Vagina (tissue), 2 donors: ENCODE data around the gene S100A1. TPM values are rescaled to one million over a fixed set of nuclear protein-coding genes. Genes with fewer than 3 reads are reported as not detected.

Experiments
- DNase-seq, 2 donors: peaks; one replicate each; pipeline ENCODE4 v3.0.0-alpha.2; 2017; ENCODE audit errors: extremely low spot score in 2 of 2
- H3K27ac ChIP-seq: fragments of 200-600 bp; sonication (generic); one replicate; pipeline ENCODE4 v1.5.1; 2019
- H3K27me3 ChIP-seq: fragments of 200-600 bp; sonication (generic); one replicate; pipeline ENCODE4 v1.5.1; 2019
- H3K36me3 ChIP-seq, 2 donors: fragments of 200-600 bp; sonication (generic); one replicate each; pipeline ENCODE4 v1.5.1; 2017 to 2019
- H3K4me1 ChIP-seq: fragments of 200-600 bp; sonication (generic); one replicate; pipeline ENCODE4 v1.5.1; 2019
- H3K4me3 ChIP-seq, 2 donors: fragments of 200-600 bp; sonication (generic); 1 replicate in 1 of 2; 2 replicates in 1 of 2; pipeline ENCODE4 v1.5.1; 2016 to 2019
- H3K9me3 ChIP-seq: fragments of 200-600 bp; sonication (generic); one replicate; pipeline ENCODE4 v1.5.1; 2019
- POLR2A ChIP-seq, 2 donors: fragments of 450-650 bp; IDR thresholded peaks; one replicate each; pipeline ENCODE4 v1.6.1; 2017; ENCODE audit warnings: antibody characterized with exemption in 2 of 2, mild to moderate bottlenecking in 2 of 2, moderate library complexity in 2 of 2
- POLR2AphosphoS5 ChIP-seq, 2 donors: sonication (generic); formaldehyde crosslinking; IDR thresholded peaks; one replicate each; pipeline ENCODE4 v1.9.0; 2017; ENCODE audit warnings: antibody characterized with exemption in 2 of 2, mild to moderate bottlenecking in 2 of 2, low read depth in 1 of 2; ENCODE audit not compliant: insufficient read depth in 1 of 2
- intact Hi-C: fragments of 100-400 bp; cut with DNase I; formaldehyde crosslinking; loops from one replicate; pipeline ENCODE4 v1.15.1; 2023
- total RNA-seq: library from RNA; depleted of rRNA; stranded (reverse); fragments of >200 nt; gene quantifications from one replicate; pipeline ENCODE4 v1.2.3, GENCODE V29; 2016
- TF ChIP-seq, protein P1 (sequence below), 3 experiments: fragments of 450-650 bp in 2 of 3; fragments of 200-600 bp in 1 of 3; sonication (generic) in 1 of 3; IDR thresholded peaks; one replicate each; pipeline ENCODE4 v1.5.1; 2017 to 2019; ENCODE audit warnings: antibody characterized with exemption in 3 of 3, mild to moderate bottlenecking in 2 of 3, moderate library complexity in 2 of 3

Gene S100A1
- total RNA-seq, 1 donor from 2014 or later = not detected

GRCh38 chr1:153659175-153659534 lies 30.9 kb downstream of the S100A1 start:
- Histone ChIP-seq H3K9me3 (no peaks in the 10 kb centered on the region), H3K4me3 (peak overlapping the region; percentile 76 to 78), H3K36me3 (peaks cover 0 to 36% of the 10 kb centered on the region in 2 donors), H3K27ac (peak overlapping the region; percentile 97), H3K27me3 (no peaks in the 10 kb centered on the region), H3K4me1 (peaks cover 12% of the 10 kb centered on the region)
- no peak for DNase-seq
- TF ChIP-seq POLR2AphosphoS5 (IDR thresholded peaks at IDR 0.05; ENCODE audit: insufficient read depth in 1 of 2, low read depth in 1 of 2) (no peak), POLR2A (IDR thresholded peaks at IDR 0.05) (no peak)
- TF ChIP-seq, protein P1, sequence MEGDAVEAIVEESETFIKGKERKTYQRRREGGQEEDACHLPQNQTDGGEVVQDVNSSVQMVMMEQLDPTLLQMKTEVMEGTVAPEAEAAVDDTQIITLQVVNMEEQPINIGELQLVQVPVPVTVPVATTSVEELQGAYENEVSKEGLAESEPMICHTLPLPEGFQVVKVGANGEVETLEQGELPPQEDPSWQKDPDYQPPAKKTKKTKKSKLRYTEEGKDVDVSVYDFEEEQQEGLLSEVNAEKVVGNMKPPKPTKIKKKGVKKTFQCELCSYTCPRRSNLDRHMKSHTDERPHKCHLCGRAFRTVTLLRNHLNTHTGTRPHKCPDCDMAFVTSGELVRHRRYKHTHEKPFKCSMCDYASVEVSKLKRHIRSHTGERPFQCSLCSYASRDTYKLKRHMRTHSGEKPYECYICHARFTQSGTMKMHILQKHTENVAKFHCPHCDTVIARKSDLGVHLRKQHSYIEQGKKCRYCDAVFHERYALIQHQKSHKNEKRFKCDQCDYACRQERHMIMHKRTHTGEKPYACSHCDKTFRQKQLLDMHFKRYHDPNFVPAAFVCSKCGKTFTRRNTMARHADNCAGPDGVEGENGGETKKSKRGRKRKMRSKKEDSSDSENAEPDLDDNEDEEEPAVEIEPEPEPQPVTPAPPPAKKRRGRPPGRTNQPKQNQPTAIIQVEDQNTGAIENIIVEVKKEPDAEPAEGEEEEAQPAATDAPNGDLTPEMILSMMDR (IDR thresholded peaks at IDR 0.05) = no peak
- intact Hi-C loops = no loop called here

GRCh38 chr1:153659656-153660055 lies 31.4 kb downstream of the S100A1 start:
- TF ChIP-seq, protein P1 (IDR thresholded peaks at IDR 0.05) = no peak
- TF ChIP-seq POLR2A (IDR thresholded peaks at IDR 0.05) (no peak), POLR2AphosphoS5 (IDR thresholded peaks at IDR 0.05; ENCODE audit: insufficient read depth in 1 of 2, low read depth in 1 of 2) (no peak)
- peaks cover 12% of the 10 kb centered on the region for H3K4me1 ChIP-seq
- peak overlapping the region; percentile 97 for H3K27ac ChIP-seq
- DNase-seq = no peak
- no peaks in the 10 kb centered on the region for H3K27me3 ChIP-seq
- no peaks in the 10 kb centered on the region for H3K9me3 ChIP-seq
- intact Hi-C loops = no loop called here
- H3K4me3 ChIP-seq = peak overlapping the region; percentile 76 to 78
- H3K36me3 ChIP-seq = peaks cover 0 to 41% of the 10 kb centered on the region in 2 donors

DNA sequence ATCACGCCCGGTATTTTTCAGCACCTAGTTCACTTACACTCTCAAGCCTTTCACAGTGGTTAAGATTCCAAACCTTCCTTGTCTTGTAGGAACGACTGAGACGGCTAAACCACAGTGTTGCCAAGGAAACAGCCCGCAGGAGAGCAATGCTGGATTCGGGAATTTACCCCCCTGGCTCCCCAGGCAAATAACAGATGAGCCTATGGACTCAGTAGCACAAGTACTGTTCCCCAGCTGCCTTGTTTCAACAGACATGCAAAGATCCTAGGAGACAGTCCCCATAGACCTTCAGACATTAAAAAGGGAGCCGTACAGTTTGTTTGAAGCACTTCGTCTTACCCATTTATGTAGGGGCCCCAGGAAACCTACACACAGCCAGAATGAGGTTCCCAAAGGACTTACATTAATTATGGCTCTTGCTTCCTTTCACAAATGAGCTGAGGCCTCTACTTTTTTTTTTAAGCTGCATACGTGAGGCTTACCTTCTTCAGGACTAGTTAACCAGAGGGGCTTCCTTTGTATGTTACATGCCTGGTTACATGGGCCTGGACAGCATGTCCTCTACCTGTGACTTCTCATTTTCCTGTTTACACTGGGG lies 33.0 kb downstream of the S100A1 start:
- Histone ChIP-seq H3K36me3 (peaks cover 0 to 57% of the 10 kb centered on the region in 2 donors), H3K27ac (no peak overlapping the region), H3K4me1 (peaks cover 12% of the 10 kb centered on the region), H3K9me3 (no peaks in the 10 kb centered on the region), H3K4me3 (no peak overlapping the region), H3K27me3 (no peaks in the 10 kb centered on the region)
- intact Hi-C loops = no loop called here
- TF ChIP-seq POLR2A (IDR thresholded peaks at IDR 0.05) (no peak), POLR2AphosphoS5 (IDR thresholded peaks at IDR 0.05; ENCODE audit: insufficient read depth in 1 of 2, low read depth in 1 of 2) (no peak)
- TF ChIP-seq, protein P1 (IDR thresholded peaks at IDR 0.05) = no peak
- DNase-seq = no peak

DNA sequence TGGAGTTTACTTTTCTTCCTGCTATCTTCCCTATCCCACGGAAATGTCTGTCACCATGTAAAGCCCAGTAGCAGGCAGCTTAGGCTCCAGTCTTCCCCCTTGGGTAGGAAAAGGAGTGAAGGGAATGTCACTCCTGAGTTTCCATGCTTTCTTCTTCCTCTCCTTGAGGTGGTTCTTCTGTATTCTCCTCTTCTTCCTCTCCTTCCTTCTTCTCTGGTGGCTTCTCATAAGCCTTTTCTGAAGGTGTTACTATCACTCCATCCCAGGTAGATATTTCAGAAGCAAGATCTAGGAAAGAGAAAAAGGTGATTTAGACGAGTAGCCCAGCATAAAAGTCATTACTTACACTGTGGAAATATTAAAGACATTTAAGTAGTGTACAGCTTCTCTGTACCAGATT lies 34.0 kb downstream of the S100A1 start:
- DNase-seq = no peak
- no peak overlapping the region for H3K27ac ChIP-seq
- no peak for TF ChIP-seq POLR2A (IDR thresholded peaks at IDR 0.05)
- TF ChIP-seq, protein P1 (IDR thresholded peaks at IDR 0.05) = no peak
- no peak for TF ChIP-seq POLR2AphosphoS5 (IDR thresholded peaks at IDR 0.05; ENCODE audit: insufficient read depth in 1 of 2, low read depth in 1 of 2)
- no peaks in the 10 kb centered on the region for H3K9me3 ChIP-seq
- no peak overlapping the region for H3K4me3 ChIP-seq
- H3K4me1 ChIP-seq = peaks cover 12% of the 10 kb centered on the region
- intact Hi-C loops = no loop called here
- H3K27me3 ChIP-seq = no peaks in the 10 kb centered on the region
- peaks cover 0 to 67% of the 10 kb centered on the region in 2 donors for H3K36me3 ChIP-seq

- peaks cover 14% of the 10 kb centered on the region for H3K4me1 ChIP-seq
- no peak for TF ChIP-seq POLR2A (IDR thresholded peaks at IDR 0.05)
- TF ChIP-seq, protein P1 (IDR thresholded peaks at IDR 0.05) = no peak
- TF ChIP-seq POLR2AphosphoS5 (IDR thresholded peaks at IDR 0.05; ENCODE audit: insufficient read depth in 1 of 2, low read depth in 1 of 2) = no peak
- H3K36me3 ChIP-seq = peaks cover 6 to 77% of the 10 kb centered on the region in 2 donors
- DNase-seq = no peak
- intact Hi-C loops = no loop called here
- no peak overlapping the region for H3K4me3 ChIP-seq
- H3K9me3 ChIP-seq = no peaks in the 10 kb centered on the region
- no peaks in the 10 kb centered on the region for H3K27me3 ChIP-seq
- no peak overlapping the region for H3K27ac ChIP-seq
These were observed 35.0 kb downstream of the S100A1 start for GRCh38 chr1:153663211-153663610.
